Fibroblast of peridontal ligament (primary cell): ENCODE data around the gene SLC4A11.

Experiments
- DNase-seq: peaks from one replicate; pipeline ENCODE4 v3.0.0-alpha.2; 2010; ENCODE audit errors: extremely low read depth

Gene SLC4A11

DNA sequence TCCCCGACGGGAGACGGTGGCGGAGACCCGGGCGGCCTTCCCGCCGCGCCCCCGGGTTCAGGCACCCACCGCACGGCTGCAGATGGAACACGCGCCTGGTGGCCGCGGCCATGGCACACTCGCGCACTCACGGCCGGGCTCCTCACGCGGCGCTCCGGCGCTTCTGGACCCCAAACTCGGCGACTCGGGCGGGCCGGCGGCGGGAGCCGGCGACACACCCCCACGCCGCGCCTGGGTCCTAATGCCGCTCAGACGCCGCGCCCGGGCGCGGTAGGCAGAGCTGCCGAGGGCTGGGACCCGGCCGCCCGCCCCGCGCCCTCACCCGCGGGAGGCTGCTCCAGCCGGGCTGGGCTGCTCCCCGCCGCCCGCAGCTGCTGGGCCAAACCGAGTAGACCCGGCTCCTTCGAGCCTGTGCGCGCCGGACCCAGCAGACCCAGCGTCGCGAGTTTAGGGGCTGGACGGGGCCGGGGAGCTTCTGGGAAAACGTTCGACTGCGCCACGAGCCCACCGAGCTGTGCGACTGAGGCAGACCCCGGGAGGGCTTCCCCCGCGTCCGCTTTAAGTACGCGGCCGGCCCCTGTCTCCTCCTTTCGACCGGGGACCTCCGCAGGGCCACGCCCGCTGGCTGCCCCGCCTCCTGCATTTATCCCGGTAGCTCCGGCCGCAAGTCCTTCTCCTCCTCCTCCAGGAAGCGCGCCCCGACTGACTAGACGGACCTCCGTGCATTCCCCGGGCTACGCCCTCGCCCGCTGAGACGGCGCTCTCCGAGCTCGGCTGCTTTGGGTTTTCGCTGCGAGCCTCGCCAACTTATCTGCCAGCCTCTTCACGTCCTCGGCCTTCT is at the start of gene SLC4A11:
Gene SLC4A11, minus strand, starts transcription at position 165 of the 841 bp plus-strand sequence. Its CDS starts 53 bp downstream, at position 112.
- DNase-seq = peak; percentile 34

DNA sequence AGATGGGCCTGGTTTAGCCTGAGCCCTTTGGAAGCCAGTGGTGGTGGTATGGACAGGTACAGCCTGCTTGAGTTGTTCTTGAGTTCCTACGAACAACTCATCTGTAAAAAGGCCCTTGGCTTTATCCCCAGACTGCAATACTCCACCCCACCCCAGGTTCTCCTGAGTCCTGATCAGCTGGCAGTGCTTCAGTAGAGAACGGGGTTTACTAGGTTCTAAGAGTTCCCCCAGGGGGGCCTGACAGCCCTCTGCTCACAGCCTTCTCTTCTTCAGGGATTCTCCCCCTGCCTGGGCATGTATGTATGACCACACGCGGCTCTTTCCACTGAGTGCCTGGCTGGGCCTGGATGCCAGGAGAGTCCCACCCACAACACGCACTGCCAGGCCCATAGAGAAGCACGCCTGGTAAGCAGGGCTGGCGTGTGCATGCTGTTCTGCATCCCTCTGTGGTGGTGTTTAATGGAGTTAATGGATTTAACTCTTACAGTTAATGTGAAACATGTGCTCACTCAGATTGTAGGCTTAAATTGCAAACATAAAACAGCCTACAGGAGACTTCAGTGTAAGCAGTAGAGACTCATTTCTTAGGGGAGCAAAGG is 44.3 kb upstream of the SLC4A11 start:
- no peak for DNase-seq

GRCh38 chr20:3282271-3283221 is 43.6 kb upstream of the SLC4A11 start:
- DNase-seq = no peak

- DNase-seq = no peak
These were observed 42.4 kb upstream of the SLC4A11 start for GRCh38 chr20:3281437-3281836.

- DNase-seq = no peak
These were observed 40.8 kb upstream of the SLC4A11 start for GRCh38 chr20:3279761-3280160.

- DNase-seq = no peak
These were observed 38.9 kb upstream of the SLC4A11 start for GRCh38 chr20:3277686-3278465.

GRCh38 chr20:3276680-3277015 is 37.7 kb upstream of the SLC4A11 start:
- DNase-seq = peak; percentile 34

DNA sequence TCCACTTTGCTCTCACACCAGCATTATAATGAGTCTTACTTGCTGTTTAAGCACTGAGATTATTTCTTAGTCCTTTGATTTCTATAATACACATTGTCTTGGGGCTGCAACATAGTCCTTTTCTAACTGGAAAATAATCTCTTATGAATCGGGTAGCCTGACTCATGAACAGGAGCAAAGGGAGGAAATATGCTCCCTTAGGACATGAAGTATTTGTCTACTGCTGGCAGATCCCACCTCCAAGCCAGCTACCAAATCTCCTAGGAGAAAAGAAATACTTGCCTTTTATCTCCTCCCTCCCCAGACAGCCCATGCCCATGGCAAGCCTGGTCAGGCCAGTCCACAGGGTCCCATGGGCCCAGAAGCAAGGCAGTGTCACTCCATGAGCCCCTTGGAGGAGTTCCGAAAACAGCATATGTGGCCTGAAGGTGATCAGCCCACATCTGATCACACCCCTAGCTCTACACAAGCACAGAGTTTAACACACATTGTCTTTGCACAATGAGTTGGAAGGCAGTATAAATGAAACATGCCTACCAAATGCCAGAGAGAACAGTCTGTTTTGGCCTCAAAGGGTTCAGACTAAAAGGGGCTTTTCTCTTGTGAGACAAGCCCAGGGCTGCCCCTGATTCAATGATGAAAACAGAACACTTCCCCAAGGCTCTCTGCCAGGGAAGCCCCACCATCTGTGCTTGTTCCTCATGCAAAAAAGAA is 37.1 kb upstream of the SLC4A11 start:
- DNase-seq = peak; percentile 35

DNA sequence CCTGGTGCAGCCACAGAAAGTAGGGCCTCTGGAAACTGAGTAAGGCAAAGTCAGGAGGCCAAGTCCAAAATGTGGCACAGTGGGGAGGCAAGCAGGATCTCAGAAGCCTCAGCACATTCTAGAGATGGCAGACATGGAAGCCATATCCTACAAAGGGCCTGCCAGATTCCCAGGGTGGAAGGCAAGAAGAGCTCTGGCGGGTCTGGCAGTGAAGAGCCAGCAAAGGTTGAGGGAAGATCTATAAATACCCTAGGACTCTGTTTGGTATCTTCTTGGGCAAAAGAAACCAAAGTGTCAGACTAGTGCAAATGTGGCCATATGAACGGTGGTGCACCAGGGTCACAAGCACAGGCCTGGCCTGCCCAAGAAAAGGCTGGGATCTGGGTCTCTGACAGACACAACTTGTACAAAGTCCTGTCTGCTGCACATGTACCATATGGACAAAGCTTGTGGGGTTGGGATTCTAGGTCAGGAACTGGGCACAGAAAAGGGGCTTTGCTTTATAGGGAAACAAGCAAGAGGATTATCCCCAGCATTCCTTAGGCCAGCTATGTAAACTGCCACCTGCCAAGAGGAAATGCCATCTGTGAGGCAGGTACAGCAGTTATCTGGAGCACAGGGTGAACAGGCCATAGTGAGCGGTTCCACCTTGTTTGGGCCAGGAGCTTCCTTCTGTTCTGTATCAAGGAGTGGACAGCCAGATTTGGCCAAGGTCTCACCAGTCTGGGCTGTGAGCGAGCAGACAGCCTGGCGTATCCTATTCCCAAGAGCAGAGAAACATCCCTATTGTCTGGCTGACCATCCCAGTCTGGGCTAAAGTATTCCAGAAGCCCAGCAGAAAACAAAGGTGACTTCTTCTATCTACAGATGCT is 36.3 kb upstream of the SLC4A11 start:
- DNase-seq = no peak

DNA sequence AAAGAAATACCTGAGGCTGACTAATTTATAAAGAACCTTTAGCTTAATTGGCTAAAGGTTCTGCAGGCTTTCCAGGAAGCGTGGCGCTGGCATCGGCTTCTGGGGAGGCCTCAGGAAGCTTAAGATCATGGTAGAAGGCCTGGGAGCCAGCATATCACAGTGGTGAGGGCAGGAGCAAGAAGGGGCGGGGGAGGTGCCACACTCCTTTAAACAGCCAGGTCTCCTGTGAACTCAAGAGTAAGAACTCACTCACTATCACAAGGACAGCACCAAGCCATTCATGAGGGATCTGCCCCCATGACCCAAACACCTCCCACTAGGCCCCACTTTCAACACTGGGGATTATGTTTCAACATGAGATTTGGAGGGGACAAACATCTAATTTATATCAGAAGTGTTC is 34.4 kb upstream of the SLC4A11 start:
- DNase-seq = no peak

GRCh38 chr20:3270051-3270450 is 31.1 kb upstream of the SLC4A11 start:
- no peak for DNase-seq

GRCh38 chr20:3262566-3262965 is 23.6 kb upstream of the SLC4A11 start:
- DNase-seq = no peak

- DNase-seq = no peak
These were observed 19.4 kb upstream of the SLC4A11 start for GRCh38 chr20:3258429-3258828.

DNA sequence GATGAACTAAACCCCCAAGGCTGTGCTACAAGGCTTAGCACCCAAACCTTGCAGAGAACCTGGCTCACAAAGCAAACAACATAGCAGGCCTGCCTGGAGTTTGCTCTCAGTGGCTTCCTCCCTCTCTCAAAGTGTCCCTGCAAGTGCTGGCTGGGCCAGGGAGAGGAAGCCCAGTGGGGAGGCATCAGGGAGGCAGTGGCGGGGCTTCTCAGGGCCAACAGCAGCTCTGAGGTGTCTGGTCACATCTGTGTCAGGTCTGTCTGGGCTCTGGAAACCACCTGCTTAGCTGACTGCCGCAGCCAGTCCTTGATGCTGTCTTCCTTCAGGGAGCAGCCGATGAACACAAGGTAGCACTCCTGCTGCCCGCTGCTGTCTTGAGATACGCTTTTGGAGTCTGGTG is 16.7 kb upstream of the SLC4A11 start:
- DNase-seq = no peak

DNA sequence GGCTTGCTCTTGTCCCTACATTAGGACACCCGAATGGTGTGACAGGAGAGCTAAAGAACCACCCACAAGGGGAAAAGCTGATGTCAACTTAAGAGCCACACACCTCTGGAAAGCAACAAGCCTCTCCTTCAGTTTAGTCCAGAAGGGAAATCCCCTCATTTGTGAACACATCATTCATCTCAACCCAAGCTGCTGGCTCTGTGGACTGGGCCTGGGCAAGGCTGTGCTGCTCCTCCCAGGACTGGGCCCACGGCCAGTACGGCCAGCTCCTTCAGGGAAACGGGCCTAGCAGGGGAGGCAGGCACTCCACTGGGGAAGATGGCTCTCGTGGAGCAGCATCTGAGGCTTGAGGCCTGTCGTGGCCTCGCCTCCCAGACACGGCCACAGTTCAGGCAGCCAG is 12.8 kb upstream of the SLC4A11 start:
- peak; percentile 39 for DNase-seq

DNA sequence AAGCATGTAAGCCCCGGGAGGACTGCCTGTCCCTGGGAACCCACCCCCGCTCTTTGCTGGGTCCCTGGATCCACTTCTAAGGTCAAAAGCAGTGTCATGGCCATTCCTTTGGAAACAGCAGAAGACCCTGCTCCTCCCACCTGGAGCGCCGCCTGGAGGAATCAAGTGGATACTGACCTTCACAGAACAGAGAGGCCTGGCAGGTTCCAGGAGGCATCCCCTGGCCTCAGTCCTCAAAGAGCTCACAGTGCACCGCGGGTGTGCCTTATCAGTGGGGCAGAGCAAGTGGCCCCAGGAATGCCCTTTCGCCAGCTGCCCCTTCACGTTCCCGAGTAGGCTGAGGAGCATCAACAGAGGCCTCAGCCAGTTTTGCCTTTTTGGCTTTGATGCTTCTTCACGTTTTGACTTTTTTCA is 11.1 kb upstream of the SLC4A11 start:
- DNase-seq = no peak

DNA sequence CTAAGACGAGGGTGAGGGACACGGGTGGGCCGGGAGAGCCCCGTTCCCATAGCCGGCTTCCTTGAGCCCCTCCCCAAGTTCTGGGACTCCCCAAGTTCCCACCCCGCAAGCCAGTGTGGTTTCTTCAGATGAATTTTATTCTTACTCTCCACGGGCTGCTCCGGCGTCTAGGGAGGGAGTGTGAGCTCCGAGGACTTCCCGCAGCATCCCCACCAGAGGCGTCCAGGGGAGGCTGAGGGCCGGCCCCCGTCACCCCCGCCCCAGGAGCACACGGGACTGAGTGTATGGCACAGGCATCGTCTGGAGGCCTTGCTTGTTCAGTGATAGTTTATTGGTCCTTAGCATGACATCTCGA is 10.0 kb upstream of the SLC4A11 start:
- DNase-seq = no peak

DNA sequence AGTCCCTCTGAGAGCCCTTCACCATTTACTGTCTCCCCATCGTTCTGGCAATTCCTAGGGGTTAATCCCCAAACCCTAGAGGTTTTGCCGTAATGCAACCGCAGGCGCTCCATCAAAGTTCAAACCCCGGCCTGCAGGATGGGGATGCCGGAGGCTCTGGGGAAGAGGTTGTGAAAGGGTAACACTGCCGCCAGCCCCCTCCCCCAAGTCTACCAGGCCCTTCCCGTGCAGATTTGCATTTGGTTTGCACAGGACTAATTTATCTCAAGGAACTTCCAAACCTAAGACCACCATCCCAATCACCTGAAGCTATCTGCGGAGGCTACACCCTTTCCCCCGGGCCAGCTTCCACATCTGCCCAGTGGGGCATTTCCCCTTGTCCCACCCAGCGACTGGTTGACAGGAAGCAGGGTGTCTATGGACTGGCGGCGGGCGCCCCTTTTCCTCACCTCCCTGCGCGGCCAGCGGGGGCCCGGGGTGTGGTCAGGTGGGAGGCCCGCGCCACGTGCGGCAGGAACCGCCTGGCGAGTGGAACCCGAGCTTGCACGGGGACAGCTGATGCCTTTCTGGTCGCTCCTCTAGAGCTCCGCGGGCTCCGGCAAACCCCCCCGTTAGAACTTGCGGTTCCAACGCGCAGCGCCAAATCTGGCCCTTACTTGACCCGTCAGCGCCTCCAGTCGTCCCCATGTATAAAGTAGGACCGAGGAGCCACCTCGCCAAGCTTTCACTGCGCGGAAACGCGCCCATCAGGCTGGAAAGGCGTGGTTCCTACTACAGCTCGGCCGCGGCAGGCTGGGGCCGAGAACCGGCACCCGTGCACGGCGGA is 9.4 kb upstream of the SLC4A11 start:
- DNase-seq = no peak

DNA sequence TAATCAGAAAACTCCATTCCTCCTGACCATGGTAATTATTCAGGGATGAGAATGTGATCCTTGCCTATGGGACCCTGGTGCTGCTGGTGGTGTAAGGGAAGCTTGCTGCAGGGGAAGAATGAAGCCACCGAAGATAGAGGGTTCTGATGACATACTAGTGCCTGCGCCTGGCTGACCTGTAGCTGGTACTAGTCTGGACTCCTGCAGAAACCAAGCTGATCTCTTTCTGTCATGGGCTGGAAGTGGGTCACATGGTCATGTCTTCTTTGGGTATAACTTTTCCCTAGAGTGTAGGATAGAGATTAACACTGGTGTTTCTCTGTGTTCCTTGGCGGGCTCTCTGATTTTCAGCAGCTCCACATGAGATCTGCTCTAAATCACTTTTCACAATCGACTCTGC is 8.6 kb upstream of the SLC4A11 start:
- no peak for DNase-seq
